Measurements from ENCODE around the gene AP1M1.
"Not testable (repeated sequence)": the region's sequence is repeated elsewhere in the genome, so short reads cannot be mapped to it uniquely, and the experiment has no call there.

The AP1M1 gene

GRCh38 chr19:16272945-16273344 is 75.2 kb downstream of the AP1M1 start:
- H3K9me3 Mint-ChIP-seq = no peaks in the 10 kb centered on the region
- H3K36me3 Mint-ChIP-seq (ENCODE audit: low read depth) = no peaks in the 10 kb centered on the region
- H3K27me3 Mint-ChIP-seq (ENCODE audit: low read depth) = peaks cover 10% of the 10 kb centered on the region
- peak overlapping the region; percentile 67 to 93 (median 90) for H3K27ac Mint-ChIP-seq
- TF ChIP-seq CTCF (IDR thresholded peaks at IDR 0.05; ENCODE audit: unreplicated experiment in 3 of 3) = no peak
- H3K4me3 Mint-ChIP-seq = no peak overlapping the region
- peaks cover 24% of the 10 kb centered on the region for H3K4me1 Mint-ChIP-seq

GRCh38 chr19:16274447-16274846 is 76.7 kb downstream of the AP1M1 start:
- Mint-ChIP-seq H3K27me3 (ENCODE audit: low read depth) (peaks cover 10% of the 10 kb centered on the region), H3K27ac (peak overlapping the region in 2 of 3 experiments; percentile 35 to 59), H3K4me3 (no peak overlapping the region), H3K36me3 (ENCODE audit: low read depth) (no peaks in the 10 kb centered on the region), H3K4me1 (peaks cover 24% of the 10 kb centered on the region), H3K9me3 (no peaks in the 10 kb centered on the region)
- TF ChIP-seq CTCF (IDR thresholded peaks at IDR 0.05; ENCODE audit: unreplicated experiment in 3 of 3) = no peak

- no peaks in the 10 kb centered on the region for H3K9me3 Mint-ChIP-seq
- peaks cover 36% of the 10 kb centered on the region for H3K27me3 Mint-ChIP-seq (ENCODE audit: low read depth)
- peaks cover 42% of the 10 kb centered on the region for H3K4me1 Mint-ChIP-seq
- H3K36me3 Mint-ChIP-seq (ENCODE audit: low read depth) = no peaks in the 10 kb centered on the region
- no peak for TF ChIP-seq CTCF (IDR thresholded peaks at IDR 0.05; ENCODE audit: unreplicated experiment in 3 of 3)
- H3K27ac Mint-ChIP-seq = peak overlapping the region in 2 of 3 experiments; percentile 21 to 77
- no peak overlapping the region for H3K4me3 Mint-ChIP-seq
Measured at GRCh38 chr19:16280306-16280705, 82.6 kb downstream of the AP1M1 start.

- Mint-ChIP-seq H3K9me3 (no peaks in the 10 kb centered on the region), H3K27ac (peak overlapping the region in 2 of 3 experiments; percentile 79 to 82), H3K4me1 (peaks cover 50% of the 10 kb centered on the region), H3K36me3 (ENCODE audit: low read depth) (no peaks in the 10 kb centered on the region), H3K4me3 (no peak overlapping the region), H3K27me3 (ENCODE audit: low read depth) (peaks cover 34% of the 10 kb centered on the region)
- no peak for TF ChIP-seq CTCF (IDR thresholded peaks at IDR 0.05; ENCODE audit: unreplicated experiment in 3 of 3)
Measured at GRCh38 chr19:16281743-16282142, 84.0 kb downstream of the AP1M1 start.

GRCh38 chr19:16283210-16284061 is 85.7 kb downstream of the AP1M1 start:
- peak overlapping the region; percentile 96 to 100 (median 100) for H3K27ac Mint-ChIP-seq
- H3K4me1 Mint-ChIP-seq = peaks cover 53% of the 10 kb centered on the region
- peaks cover 37% of the 10 kb centered on the region for H3K27me3 Mint-ChIP-seq (ENCODE audit: low read depth)
- H3K36me3 Mint-ChIP-seq (ENCODE audit: low read depth) = no peaks in the 10 kb centered on the region
- H3K4me3 Mint-ChIP-seq = peak overlapping the region; percentile 69 to 83 (median 71)
- TF ChIP-seq CTCF (IDR thresholded peaks at IDR 0.05; ENCODE audit: unreplicated experiment in 3 of 3) = no peak
- no peaks in the 10 kb centered on the region for H3K9me3 Mint-ChIP-seq

GRCh38 chr19:16284505-16284904 is 86.8 kb downstream of the AP1M1 start:
- TF ChIP-seq CTCF (IDR thresholded peaks at IDR 0.05; ENCODE audit: unreplicated experiment in 3 of 3) = no peak
- H3K36me3 Mint-ChIP-seq (ENCODE audit: low read depth) = no peaks in the 10 kb centered on the region
- H3K4me1 Mint-ChIP-seq = peaks cover 53% of the 10 kb centered on the region
- H3K9me3 Mint-ChIP-seq = no peaks in the 10 kb centered on the region
- H3K27me3 Mint-ChIP-seq (ENCODE audit: low read depth) = peaks cover 39% of the 10 kb centered on the region
- H3K4me3 Mint-ChIP-seq = peak overlapping the region in 1 of 3 experiments; percentile 17
- peak overlapping the region; percentile 75 to 100 (median 100) for H3K27ac Mint-ChIP-seq

- Mint-ChIP-seq H3K27me3 (ENCODE audit: low read depth) (peaks cover 34% of the 10 kb centered on the region), H3K27ac (peak overlapping the region; percentile 75 to 100 (median 100)), H3K4me1 (peaks cover 53% of the 10 kb centered on the region)
- H3K4me3 Mint-ChIP-seq; H3K36me3 Mint-ChIP-seq (ENCODE audit: low read depth); H3K9me3 Mint-ChIP-seq: not testable (repeated sequence)
Measured at GRCh38 chr19:16285079-16285478, 87.4 kb downstream of the AP1M1 start.

Measured in nephron (organoid).